NCI-H146 treated with DMSO at 0.1 percent for 48 hours (cell line): ENCODE measurements around the gene ASCL3.
A peak's percentile ranks its signal among the peaks of the same experiment; 100 is the strongest.
"Not testable (repeated sequence)": the region's sequence is repeated elsewhere in the genome, so short reads cannot be mapped to it uniquely, and the experiment has no call there.

Experiments
- DNase-seq: peaks from one replicate; lab custom pipeline; 2025; ENCODE audit not compliant: unreplicated experiment; lab: John Stamatoyannopoulos, UW

The ASCL3 gene

GRCh38 chr11:8942518-8943066, at the start of gene ASCL3:
TSS of gene ASCL3 (minus strand) at chr11:8943016. CDS start at chr11:8938161, 4,855 bp downstream.
- no peak for DNase-seq

- DNase-seq = no peak
Measured at GRCh38 chr11:8989453-8989852, 46.6 kb upstream of the ASCL3 start.

- DNase-seq = no peak
Measured at GRCh38 chr11:8988329-8989234, 45.8 kb upstream of the ASCL3 start.

- DNase-seq = no peak
Measured at GRCh38 chr11:8987446-8987845, 44.6 kb upstream of the ASCL3 start.

- not testable (repeated sequence) for DNase-seq
Measured at GRCh38 chr11:8986772-8987171, 44.0 kb upstream of the ASCL3 start.

GRCh38 chr11:8985462-8985861, 42.6 kb upstream of the ASCL3 start:
- DNase-seq = no peak

- no peak for DNase-seq
Measured at GRCh38 chr11:8983552-8983951, 40.7 kb upstream of the ASCL3 start.

- no peak for DNase-seq
Measured at GRCh38 chr11:8980485-8980884, 37.7 kb upstream of the ASCL3 start.

GRCh38 chr11:8979365-8979764, 36.5 kb upstream of the ASCL3 start:
- not testable (repeated sequence) for DNase-seq

- no peak for DNase-seq
Measured at GRCh38 chr11:8973121-8973520, 30.3 kb upstream of the ASCL3 start.

- no peak for DNase-seq
Measured at GRCh38 chr11:8971924-8972316, 29.1 kb upstream of the ASCL3 start.

- no peak for DNase-seq
Measured at GRCh38 chr11:8971196-8971923, 28.5 kb upstream of the ASCL3 start.

- DNase-seq = no peak
Measured at GRCh38 chr11:8967184-8967583, 24.4 kb upstream of the ASCL3 start.

- peak; percentile 83 for DNase-seq
Measured at GRCh38 chr11:8964324-8965320, 21.8 kb upstream of the ASCL3 start, which contains the start of gene TMEM9B. TSS of gene TMEM9B (minus strand) at chr11:8964442. CDS start at chr11:8964313, 129 bp downstream.

- DNase-seq = peak; percentile 78
Measured at GRCh38 chr11:8963569-8964323, 20.9 kb upstream of the ASCL3 start.

GRCh38 chr11:8962841-8963240, 20.0 kb upstream of the ASCL3 start:
- DNase-seq = no peak

GRCh38 chr11:8961401-8961800, 18.6 kb upstream of the ASCL3 start:
- DNase-seq = no peak

GRCh38 chr11:8959546-8960166, 16.8 kb upstream of the ASCL3 start:
- DNase-seq = peak; percentile 47

GRCh38 chr11:8956860-8957259, 14.0 kb upstream of the ASCL3 start:
- DNase-seq = no peak
